Sigmoid colon (tissue), 4 donors: ENCODE data around the gene DAZL.

ENCODE experiments used
- CTCF ChIP-seq, 4 experiments: fragments of 450-650 bp in 3 of 4; fragments of 200-600 bp in 1 of 4; IDR thresholded peaks; one replicate each; pipeline ENCODE4 v1.5.1; 2016 to 2019; ENCODE audit warnings: antibody characterized with exemption in 4 of 4, mild to moderate bottlenecking in 3 of 4, moderate library complexity in 2 of 4
- EP300 ChIP-seq, 4 donors: sonication (generic); formaldehyde crosslinking; IDR thresholded peaks; one replicate each; pipeline ENCODE4 v1.6.1; 2017; ENCODE audit warnings: antibody characterized with exemption in 4 of 4
- POLR2A ChIP-seq, 2 donors: fragments of 450-650 bp; IDR thresholded peaks; one replicate each; pipeline ENCODE4 v1.6.1; 2016; ENCODE audit warnings: antibody characterized with exemption in 2 of 2, mild to moderate bottlenecking in 2 of 2, moderate library complexity in 2 of 2

GRCh38 chr3:16536996-16537395, 68.2 kb downstream of the DAZL start:
- TF ChIP-seq CTCF (IDR thresholded peaks at IDR 0.05) (no peak), EP300 (IDR thresholded peaks at IDR 0.05) (no peak), POLR2A (IDR thresholded peaks at IDR 0.05) (no peak)
